ENCODE measurements around the gene EDC3.

The EDC3 gene

DNA sequence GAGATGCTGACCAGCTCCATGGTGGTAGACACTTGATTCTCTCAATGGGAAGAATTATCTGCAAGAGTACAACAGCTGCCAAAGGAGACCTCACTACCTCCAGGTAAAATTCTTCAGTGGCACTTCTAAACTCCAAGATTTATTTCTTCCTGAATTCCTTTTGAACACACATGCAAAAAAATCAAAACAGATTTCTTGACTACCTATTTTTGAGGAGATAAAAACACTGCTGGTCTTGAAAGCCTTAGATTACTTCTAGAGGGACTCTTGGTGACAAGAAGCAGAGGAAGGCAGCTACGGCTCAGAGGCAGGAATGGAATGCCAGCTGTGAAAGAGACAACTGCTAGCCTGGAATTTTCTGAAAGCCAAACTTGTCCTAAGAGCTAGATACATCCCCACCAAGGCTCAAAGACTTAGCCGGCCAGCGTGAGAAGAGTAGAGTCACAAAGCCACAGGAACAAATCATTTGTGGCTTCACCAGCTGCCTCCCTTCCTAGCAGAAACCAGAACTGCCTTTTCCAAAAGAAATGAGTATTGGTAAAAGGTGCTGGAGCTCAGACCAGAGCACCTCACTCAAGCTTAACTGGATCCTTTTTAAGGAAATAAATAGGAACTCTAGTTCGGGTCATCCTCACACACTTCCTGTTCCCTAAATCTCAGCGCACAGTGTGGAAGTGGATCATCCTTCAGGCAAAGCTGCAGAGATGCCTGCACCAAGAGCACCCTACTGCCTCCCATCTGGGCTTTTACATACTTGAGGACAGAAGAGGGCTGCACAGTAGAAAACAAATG, 47.6 kb downstream of the EDC3 start:
- DNase-seq (ENCODE audit: low read depth, low spot score), result no peak
- CTCF ChIA-PET, result interaction anchor here (1.0 to 46.3 kb wide), 4 partner anchors 15 to 253 kb away, joined by 4 to 1672 read pairs (median 125); partner anchors contain the start of gene CSK
- no peak for TF ChIP-seq CTCF (IDR thresholded peaks at IDR 0.05; ENCODE audit: insufficient read depth, low read length, missing control alignments)
- H3K4me3 ChIP-seq (ENCODE audit: low read depth, low read length), result no peak overlapping the region
- POLR2A ChIA-PET, result no interaction called here

DNA sequence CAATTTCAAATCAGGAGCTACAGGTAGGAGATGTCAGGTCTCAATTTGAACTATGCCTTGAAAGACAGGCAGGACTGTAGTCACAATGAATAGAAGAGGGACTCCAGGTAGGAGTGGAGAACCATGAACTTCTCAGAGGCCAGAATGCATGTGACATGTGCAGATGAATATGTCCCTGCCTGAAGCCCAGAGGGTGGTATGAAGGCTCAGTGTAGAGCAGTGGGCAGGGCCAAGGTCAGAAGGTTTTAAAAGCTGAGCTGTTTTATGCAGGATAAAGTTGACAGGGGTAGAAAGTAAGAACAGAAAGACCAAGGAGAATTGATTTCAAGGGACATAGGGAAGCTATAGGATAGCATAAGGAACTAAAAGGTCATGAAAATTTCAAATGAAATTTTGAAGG, 49.3 kb downstream of the EDC3 start:
- CTCF ChIA-PET, result interaction anchor here (1.0 to 46.3 kb wide), 3 partner anchors 11 to 126 kb away, joined by 3 to 1672 read pairs (median 246); partner anchors contain the start of gene CSK
- no peak for DNase-seq (ENCODE audit: low read depth, low spot score)
- POLR2A ChIA-PET, result no interaction called here
- no peak for TF ChIP-seq CTCF (IDR thresholded peaks at IDR 0.05; ENCODE audit: insufficient read depth, low read length, missing control alignments)
- no peak overlapping the region for H3K4me3 ChIP-seq (ENCODE audit: low read depth, low read length)

- no peak for TF ChIP-seq CTCF (IDR thresholded peaks at IDR 0.05; ENCODE audit: insufficient read depth, low read length, missing control alignments)
- POLR2A ChIA-PET, result no interaction called here
- no peak for DNase-seq (ENCODE audit: low read depth, low spot score)
- CTCF ChIA-PET, result interaction anchor here (1.8 to 46.3 kb wide), 5 partner anchors 10 to 269 kb away, joined by 5 to 1672 read pairs (median 246); partner anchors contain the start of genes CLK3 and CSK
- no peak overlapping the region for H3K4me3 ChIP-seq (ENCODE audit: low read depth, low read length)
Measured at GRCh38 chr15:74643665-74644204, 52.1 kb downstream of the EDC3 start.

DNA sequence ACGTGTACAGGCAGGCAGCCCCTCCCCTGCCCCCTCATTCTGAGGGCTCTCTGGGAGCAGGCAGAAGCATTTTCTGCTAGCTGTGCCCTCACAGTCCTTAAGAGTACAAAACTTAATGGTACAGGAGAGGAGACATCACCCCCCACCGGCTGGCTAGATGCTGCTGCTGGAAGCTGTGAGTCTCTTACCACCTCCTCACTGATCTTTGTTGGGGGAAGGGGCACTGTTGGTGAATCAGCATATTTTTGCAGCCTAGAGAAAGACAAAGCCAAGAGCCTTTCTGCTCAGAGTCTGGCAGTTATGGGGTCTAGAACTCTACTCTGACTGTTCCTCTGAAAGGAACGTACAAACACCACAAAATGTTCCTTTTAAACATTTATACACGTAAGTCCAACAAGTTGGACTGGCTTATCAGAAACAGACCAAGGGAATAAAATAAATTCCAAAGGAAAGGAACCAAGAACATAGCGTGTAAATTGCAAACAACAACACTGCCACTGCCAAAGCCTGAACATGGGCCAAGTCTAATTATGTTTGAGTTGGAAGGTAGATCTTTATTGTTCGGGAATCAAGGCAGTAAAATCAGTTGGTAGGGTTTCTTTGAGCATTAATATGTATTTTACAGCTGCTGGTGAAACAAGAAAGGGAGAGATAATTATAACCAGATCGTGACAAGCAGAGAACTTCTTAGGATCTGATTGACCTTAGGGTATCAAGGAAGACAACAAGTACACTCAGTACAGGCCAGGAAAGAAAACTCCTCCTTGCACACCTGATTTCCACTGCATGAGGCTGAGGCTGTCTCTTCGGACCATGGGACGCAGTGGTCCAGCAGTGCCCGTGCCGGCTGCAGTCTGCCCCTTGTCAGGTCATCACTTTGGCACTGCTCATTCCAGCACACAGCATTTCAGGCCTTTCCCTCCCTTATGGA, 52.8 kb downstream of the EDC3 start:
- no peak for DNase-seq (ENCODE audit: low read depth, low spot score)
- POLR2A ChIA-PET, result no interaction called here
- CTCF ChIA-PET, result interaction anchor here (1.5 to 46.3 kb wide), 7 partner anchors 9 to 270 kb away, joined by 3 to 1672 read pairs (median 7); partner anchors contain the start of genes CLK3 and CSK
- TF ChIP-seq CTCF (IDR thresholded peaks at IDR 0.05; ENCODE audit: insufficient read depth, low read length, missing control alignments), result no peak
- no peak overlapping the region for H3K4me3 ChIP-seq (ENCODE audit: low read depth, low read length)

- TF ChIP-seq CTCF (IDR thresholded peaks at IDR 0.05; ENCODE audit: insufficient read depth, low read length, missing control alignments), result no peak
- no peak for DNase-seq (ENCODE audit: low read depth, low spot score)
- ChIA-PET CTCF (interaction anchor here (1.5 to 46.3 kb wide), 7 partner anchors 9 to 269 kb away, joined by 3 to 1672 read pairs (median 7); partner anchors contain the start of genes CLK3 and CSK), POLR2A (no interaction called here)
- no peak overlapping the region for H3K4me3 ChIP-seq (ENCODE audit: low read depth, low read length)
Measured at GRCh38 chr15:74642348-74642733, 53.5 kb downstream of the EDC3 start.
